Left lung (tissue), 10 donors: Measurements from ENCODE around the gene MACROD2. TPM values are rescaled to one million over a fixed set of nuclear protein-coding genes. Genes with fewer than 3 reads are reported as not detected.

ENCODE experiments used
- ATAC-seq: fragments of 200-7000 bp; cut with Tn5 transposase; one replicate; pipeline ENCODE4 v1.9.1; 2020; ENCODE audit warnings: moderate library complexity
- DNase-seq, 4 donors: peaks; one replicate each; pipeline ENCODE4 v3.0.0-alpha.2; 2013 to 2020
- H3K27ac ChIP-seq, 2 donors: fragments of 200-600 bp; sonication (generic) in 1 of 2; one replicate each; pipeline versions ENCODE4 v1.5.0 to v1.8.0; 2020 to 2021
- H3K27me3 ChIP-seq, 2 donors: fragments of 200-600 bp; sonication (generic) in 1 of 2; one replicate each; pipeline versions ENCODE4 v1.5.0 to v1.8.0; 2020 to 2021
- H3K36me3 ChIP-seq, 2 donors: fragments of 200-600 bp; sonication (generic) in 1 of 2; one replicate each; pipeline versions ENCODE4 v1.5.0 to v1.8.0; 2020 to 2021
- H3K4me1 ChIP-seq, 2 donors: fragments of 200-600 bp; one replicate each; pipeline ENCODE4 v1.8.0; 2021
- H3K4me3 ChIP-seq, 2 donors: fragments of 200-600 bp; sonication (generic) in 1 of 2; one replicate each; pipeline versions ENCODE4 v1.5.0 to v1.8.0; 2020 to 2021; ENCODE audit warnings: mild to moderate bottlenecking in 1 of 2
- H3K9me3 ChIP-seq, 2 donors: fragments of 200-600 bp; sonication (generic) in 1 of 2; one replicate each; pipeline versions ENCODE4 v1.5.0 to v1.8.0; 2020 to 2021
- intact Hi-C, 2 donors: fragments of 100-400 bp; cut with DNase I; formaldehyde crosslinking; loops; one replicate each; pipeline versions ENCODE4 v1.11.2 to v1.14.2; 2022
- polyA plus RNA-seq, 6 donors: library from polyadenylated mRNA; unstranded; fragments of 120-200 nt; gene quantifications; one replicate each; pipeline ENCODE4 v1.2.1, GENCODE V29; 2013; ENCODE audit not compliant: insufficient read length in 6 of 6
- total RNA-seq, 2 donors: library from RNA; stranded (reverse); fragmentation: NEBNext Ultra II Directional; extraction: Animal tissue kit (Norgen Biotek cat#: 25700); gene quantifications; one replicate each; pipeline ENCODE4 v1.2.1, GENCODE V29; 2021
- TF ChIP-seq, protein P1 (sequence below), 2 donors: fragments of 200-600 bp; sonication (generic) in 1 of 2; IDR thresholded peaks; one replicate each; pipeline versions ENCODE4 v1.5.0 to v1.8.0; 2021; ENCODE audit warnings: antibody characterized with exemption in 2 of 2
- donor health status: DM: no; HTN: yes; CAD: no.
- donor health status: DM: no; HTN: no; CAD: no.

MACROD2 gene
- total and polyA plus RNA-seq, 8 donors: 6.1 to 23.6 (median 8.9) TPM

DNA sequence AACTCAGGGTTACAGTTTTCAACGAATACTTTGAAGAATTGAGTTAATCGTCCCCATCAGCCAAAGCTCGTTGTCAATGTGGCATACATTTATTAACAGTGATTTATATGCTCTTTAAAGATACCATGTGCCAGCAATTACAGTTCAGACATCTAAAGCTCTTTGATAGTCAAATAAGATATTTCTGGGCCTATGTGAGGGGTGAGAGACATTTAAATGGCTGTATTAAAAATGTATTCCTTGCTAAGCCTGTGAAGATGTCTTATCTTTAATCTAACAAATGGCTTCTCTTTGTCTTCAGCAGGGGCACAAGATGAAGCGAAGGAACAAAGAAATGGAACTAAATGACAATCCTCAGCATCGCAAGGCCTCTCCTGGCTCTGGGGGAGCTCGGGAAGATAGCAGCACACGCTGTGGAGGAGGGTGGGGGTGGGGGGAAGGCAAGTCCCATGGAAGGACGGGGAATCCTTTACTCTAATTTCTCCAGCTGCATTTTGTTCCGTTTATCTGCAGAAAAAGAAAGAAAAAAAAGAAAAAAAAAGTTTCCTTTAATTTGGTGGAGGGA, 2054.3 kb downstream of the MACROD2 start:
- intact Hi-C loops: no loop called here
- no peaks in the 10 kb centered on the region for H3K4me1 ChIP-seq
- DNase-seq (no peak), ATAC-seq (no peak)
- H3K4me3 ChIP-seq: no peak overlapping the region
- TF ChIP-seq, protein P1, sequence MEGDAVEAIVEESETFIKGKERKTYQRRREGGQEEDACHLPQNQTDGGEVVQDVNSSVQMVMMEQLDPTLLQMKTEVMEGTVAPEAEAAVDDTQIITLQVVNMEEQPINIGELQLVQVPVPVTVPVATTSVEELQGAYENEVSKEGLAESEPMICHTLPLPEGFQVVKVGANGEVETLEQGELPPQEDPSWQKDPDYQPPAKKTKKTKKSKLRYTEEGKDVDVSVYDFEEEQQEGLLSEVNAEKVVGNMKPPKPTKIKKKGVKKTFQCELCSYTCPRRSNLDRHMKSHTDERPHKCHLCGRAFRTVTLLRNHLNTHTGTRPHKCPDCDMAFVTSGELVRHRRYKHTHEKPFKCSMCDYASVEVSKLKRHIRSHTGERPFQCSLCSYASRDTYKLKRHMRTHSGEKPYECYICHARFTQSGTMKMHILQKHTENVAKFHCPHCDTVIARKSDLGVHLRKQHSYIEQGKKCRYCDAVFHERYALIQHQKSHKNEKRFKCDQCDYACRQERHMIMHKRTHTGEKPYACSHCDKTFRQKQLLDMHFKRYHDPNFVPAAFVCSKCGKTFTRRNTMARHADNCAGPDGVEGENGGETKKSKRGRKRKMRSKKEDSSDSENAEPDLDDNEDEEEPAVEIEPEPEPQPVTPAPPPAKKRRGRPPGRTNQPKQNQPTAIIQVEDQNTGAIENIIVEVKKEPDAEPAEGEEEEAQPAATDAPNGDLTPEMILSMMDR (IDR thresholded peaks at IDR 0.05): no peak
- H3K9me3 ChIP-seq: no peaks in the 10 kb centered on the region
- no peaks in the 10 kb centered on the region for H3K36me3 ChIP-seq
- H3K27me3 ChIP-seq: no peaks in the 10 kb centered on the region
- no peak overlapping the region for H3K27ac ChIP-seq

DNA sequence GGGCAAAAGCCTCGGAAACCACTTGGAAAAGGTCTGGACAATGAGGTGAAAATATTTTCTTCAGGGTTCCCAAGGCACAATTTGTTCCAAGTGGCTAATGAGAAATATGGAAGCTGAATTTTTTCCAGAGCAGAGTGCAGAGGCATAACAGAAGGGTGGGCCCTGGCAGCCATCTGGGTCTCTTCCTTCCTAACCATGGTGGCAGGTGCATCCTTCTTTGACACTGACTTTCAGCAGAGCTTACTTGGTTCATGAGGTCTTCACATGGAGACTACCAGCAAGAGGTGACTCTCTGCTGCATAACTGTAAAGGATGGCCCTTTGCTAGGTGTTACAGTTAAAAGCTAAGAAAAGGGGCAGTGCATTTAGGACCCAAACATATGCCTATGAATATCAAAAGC, 2055.1 kb downstream of the MACROD2 start:
- intact Hi-C loops: no loop called here
- Histone ChIP-seq H3K27ac (no peak overlapping the region), H3K36me3 (no peaks in the 10 kb centered on the region), H3K4me1 (no peaks in the 10 kb centered on the region), H3K9me3 (no peaks in the 10 kb centered on the region), H3K27me3 (no peaks in the 10 kb centered on the region), H3K4me3 (no peak overlapping the region)
- ATAC-seq (no peak), DNase-seq (no peak)
- TF ChIP-seq, protein P1 (IDR thresholded peaks at IDR 0.05): no peak

DNA sequence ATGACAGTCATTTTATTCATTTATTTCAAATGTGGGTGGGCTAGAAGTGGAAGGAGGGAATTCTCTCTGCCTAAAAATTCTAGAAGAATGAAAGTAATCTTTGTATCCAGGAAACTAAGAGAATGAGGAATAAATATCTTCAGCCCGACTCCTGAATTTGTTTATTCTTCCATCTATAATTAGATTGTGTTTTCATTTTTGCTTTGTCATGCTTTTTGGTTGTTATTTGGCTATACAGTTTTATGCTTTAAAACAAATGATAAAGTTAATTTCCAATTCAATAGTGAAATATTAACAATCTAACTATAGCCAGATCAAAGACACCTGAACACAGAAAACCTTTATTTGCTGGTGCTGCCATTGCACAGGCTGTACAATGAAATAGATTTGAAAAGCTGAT, 2056.7 kb downstream of the MACROD2 start:
- TF ChIP-seq, protein P1 (IDR thresholded peaks at IDR 0.05): no peak
- intact Hi-C loops: no loop called here
- Histone ChIP-seq H3K9me3 (no peaks in the 10 kb centered on the region), H3K27me3 (no peaks in the 10 kb centered on the region), H3K4me3 (no peak overlapping the region), H3K36me3 (no peaks in the 10 kb centered on the region), H3K4me1 (no peaks in the 10 kb centered on the region), H3K27ac (no peak overlapping the region)
- DNase-seq (no peak), ATAC-seq (no peak)

DNA sequence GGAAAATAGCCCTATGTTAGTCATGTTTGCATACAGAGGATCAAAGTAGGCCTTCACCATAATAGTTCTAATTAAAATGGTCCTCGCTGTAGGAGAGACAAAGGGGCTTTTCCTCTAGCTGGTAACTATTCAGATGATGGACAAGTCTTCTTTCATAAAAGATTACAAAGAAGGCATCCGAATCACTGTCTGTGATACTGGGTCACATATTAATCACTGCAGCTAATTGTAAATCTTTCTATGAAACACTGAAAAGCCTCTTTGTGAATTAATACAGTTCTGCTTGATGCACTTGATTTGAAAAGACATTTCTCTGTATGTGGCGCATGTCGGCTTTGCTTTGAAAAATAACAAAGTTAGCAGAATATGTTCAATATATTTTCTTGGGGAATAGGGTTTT, 2057.1 kb downstream of the MACROD2 start:
- H3K4me1 ChIP-seq: no peaks in the 10 kb centered on the region
- no peak for DNase-seq
- no peak overlapping the region for H3K4me3 ChIP-seq
- ATAC-seq: no peak
- H3K9me3 ChIP-seq: no peaks in the 10 kb centered on the region
- intact Hi-C loops: no loop called here
- TF ChIP-seq, protein P1 (IDR thresholded peaks at IDR 0.05): no peak
- H3K27me3 ChIP-seq: no peaks in the 10 kb centered on the region
- no peaks in the 10 kb centered on the region for H3K36me3 ChIP-seq
- no peak overlapping the region for H3K27ac ChIP-seq

DNA sequence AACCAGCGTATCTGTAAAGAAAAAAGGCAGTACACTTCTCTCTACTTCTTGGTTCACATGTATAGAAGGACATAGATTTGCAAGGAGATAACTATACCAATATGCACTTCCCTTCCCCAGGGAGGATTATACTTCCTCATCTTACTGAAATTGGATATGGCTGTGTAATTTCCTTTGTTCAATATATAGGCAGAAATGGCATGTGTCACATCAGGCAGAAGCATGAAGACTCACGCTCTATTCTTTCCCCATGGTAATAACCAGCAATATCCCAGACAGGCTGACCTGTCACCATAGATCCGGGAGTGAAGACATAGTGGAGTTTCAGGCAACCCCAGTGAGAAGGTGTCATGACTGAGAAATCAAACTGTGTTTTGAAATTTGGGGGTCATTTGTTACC, 2059.7 kb downstream of the MACROD2 start:
- H3K9me3 ChIP-seq: no peaks in the 10 kb centered on the region
- no peak overlapping the region for H3K27ac ChIP-seq
- TF ChIP-seq, protein P1 (IDR thresholded peaks at IDR 0.05): no peak
- intact Hi-C loops: no loop called here
- H3K27me3 ChIP-seq: no peaks in the 10 kb centered on the region
- no peaks in the 10 kb centered on the region for H3K36me3 ChIP-seq
- no peak overlapping the region for H3K4me3 ChIP-seq
- no peaks in the 10 kb centered on the region for H3K4me1 ChIP-seq
- ATAC-seq (no peak), DNase-seq (no peak)
